Measurements from ENCODE around the gene UFSP2. TPM values are rescaled to one million over a fixed set of nuclear protein-coding genes. Genes with fewer than 3 reads are reported as not detected.

Gene UFSP2
- total RNA-seq, 1 experiment from 2014 or later = 22.7 TPM

DNA sequence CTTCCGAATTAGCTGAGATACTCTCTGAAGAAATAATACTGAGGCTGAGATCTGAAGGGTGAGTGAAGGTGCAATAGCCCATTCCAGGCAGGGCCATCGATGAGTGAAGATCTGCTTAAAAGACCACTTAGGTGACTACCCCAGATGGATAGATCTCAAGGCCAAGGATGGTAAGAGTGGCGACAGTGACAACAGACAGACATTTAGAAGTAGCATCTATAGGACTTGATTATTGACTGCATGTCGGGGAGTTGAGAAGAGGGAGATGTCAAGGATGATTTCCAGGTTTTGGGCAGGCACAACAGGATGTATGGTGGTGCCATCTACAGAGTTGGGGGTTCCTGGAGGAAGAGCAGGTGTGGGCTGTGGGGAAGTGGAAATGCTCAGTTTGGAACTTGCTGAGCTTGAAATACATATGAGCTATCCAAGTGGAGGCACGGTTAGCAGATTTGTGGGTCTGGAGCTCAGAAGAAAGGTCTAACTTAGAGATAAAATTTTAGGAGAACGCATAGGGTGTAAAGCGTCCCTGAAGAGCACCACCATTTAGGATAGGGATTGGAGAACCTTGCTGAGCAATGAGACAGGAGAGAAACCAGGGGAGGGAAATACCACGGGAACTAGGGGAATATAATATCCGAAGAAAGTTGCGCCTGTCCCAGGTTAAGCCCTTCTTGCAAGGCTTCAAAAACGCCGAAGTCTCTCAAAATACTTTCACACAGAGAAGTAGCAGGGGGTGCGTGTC is 688 bp downstream of the UFSP2 start:
- no peaks in the 10 kb centered on the region for H3F3A ChIP-seq (ENCODE audit: insufficient read depth, low read depth)
- H3K9me3 ChIP-seq (ENCODE audit: insufficient read depth, low read depth) = no peaks in the 10 kb centered on the region
- H3K27ac ChIP-seq = no peak overlapping the region
- TSS peak; percentile 49 for BruUV-seq (replicated peaks)
- POLR2A ChIA-PET (ENCODE audit: unreplicated experiment) = interaction anchor here (1.0 kb wide), 1 partner anchor 28 kb away, joined by 3 read pairs; the partner anchor contains the start of gene ANKRD37
- peak in 1 of 2 experiments; percentile 9 for DNase-seq
- peak overlapping the region; percentile 82 for H3K4me3 ChIP-seq
- peak overlapping the region; percentile 97 for H3K4me2 ChIP-seq
- CTCF ChIA-PET = interaction anchor here (0.7 kb wide), 1 partner anchor 510 kb away, joined by 3 read pairs; no protein-coding TSS in a partner anchor
- H3K79me2 ChIP-seq (ENCODE audit: low read depth) = 0 out of 2 replicates have a peak, but pooled peaks cover 4% of the 10 kb centered on the region
- peaks cover 10% of the 10 kb centered on the region for H3K4me1 ChIP-seq (replicated peaks; ENCODE audit: insufficient read depth)
- TF ChIP-seq, protein P1, sequence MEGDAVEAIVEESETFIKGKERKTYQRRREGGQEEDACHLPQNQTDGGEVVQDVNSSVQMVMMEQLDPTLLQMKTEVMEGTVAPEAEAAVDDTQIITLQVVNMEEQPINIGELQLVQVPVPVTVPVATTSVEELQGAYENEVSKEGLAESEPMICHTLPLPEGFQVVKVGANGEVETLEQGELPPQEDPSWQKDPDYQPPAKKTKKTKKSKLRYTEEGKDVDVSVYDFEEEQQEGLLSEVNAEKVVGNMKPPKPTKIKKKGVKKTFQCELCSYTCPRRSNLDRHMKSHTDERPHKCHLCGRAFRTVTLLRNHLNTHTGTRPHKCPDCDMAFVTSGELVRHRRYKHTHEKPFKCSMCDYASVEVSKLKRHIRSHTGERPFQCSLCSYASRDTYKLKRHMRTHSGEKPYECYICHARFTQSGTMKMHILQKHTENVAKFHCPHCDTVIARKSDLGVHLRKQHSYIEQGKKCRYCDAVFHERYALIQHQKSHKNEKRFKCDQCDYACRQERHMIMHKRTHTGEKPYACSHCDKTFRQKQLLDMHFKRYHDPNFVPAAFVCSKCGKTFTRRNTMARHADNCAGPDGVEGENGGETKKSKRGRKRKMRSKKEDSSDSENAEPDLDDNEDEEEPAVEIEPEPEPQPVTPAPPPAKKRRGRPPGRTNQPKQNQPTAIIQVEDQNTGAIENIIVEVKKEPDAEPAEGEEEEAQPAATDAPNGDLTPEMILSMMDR (conservative IDR thresholded peaks at IDR 0.05) = no peak
- no peak for TF ChIP-seq EZH2 (IDR thresholded peaks at IDR 0.05; ENCODE audit: low read depth)
- peak overlapping the region; percentile 94 for H2AFZ ChIP-seq
- intact Hi-C loops (cut with micrococcal nuclease; ENCODE audit: unreplicated experiment) = loop anchor here (1.0 to 5.0 kb wide), 2 partner anchors 29 to 172 kb away; partner anchors contain the start of gene ANKRD37
- no peaks in the 10 kb centered on the region for H3K9me2 ChIP-seq (ENCODE audit: insufficient read depth)
- no peaks in the 10 kb centered on the region for H3K36me3 ChIP-seq (ENCODE audit: low read depth)
- H4K20me1 ChIP-seq (ENCODE audit: insufficient read depth) = no peaks in the 10 kb centered on the region
- H3K27me3 ChIP-seq (ENCODE audit: insufficient read depth, low read depth) = no peaks in the 10 kb centered on the region

DNA sequence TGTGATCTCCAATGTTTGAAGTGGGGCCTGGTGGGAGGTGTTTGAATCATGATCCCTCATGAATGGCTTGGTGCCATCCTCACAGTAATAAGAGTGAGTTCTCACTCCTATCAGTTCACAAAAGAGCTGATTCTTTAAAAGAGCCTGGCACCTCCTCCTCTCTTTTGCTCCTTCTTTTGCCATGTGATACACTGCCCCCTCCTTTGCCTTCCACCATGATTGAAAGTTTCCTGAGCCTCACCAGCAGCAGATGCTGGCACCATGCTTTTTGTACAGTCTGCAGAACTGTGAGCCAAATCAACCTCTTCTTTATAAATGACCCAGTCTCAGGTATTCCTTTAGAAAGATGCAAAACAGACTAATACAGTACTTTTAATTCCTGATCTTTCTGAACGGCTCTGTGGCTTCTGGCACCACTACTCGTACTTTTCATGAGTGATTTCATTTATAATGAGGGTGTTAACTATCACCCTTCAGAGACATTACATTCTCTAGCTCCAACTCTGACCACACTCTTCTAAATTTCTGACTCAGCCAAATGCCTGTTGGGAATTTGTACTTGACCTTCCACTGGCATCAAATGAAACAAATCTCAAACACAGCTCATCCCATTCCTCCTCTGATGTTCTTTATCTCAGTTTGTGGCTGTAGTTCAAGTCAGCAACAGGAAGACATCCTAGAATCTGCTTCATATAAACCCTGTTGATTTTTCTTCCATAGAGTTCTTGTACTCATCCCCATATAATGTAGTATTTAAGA is 4.2 kb downstream of the UFSP2 start:
- no peaks in the 10 kb centered on the region for H3K9me2 ChIP-seq (ENCODE audit: insufficient read depth)
- H3K27me3 ChIP-seq (ENCODE audit: insufficient read depth, low read depth) = no peaks in the 10 kb centered on the region
- no peak overlapping the region for H3K27ac ChIP-seq
- H3K9me3 ChIP-seq (ENCODE audit: insufficient read depth, low read depth) = no peaks in the 10 kb centered on the region
- H3F3A ChIP-seq (ENCODE audit: insufficient read depth, low read depth) = no peaks in the 10 kb centered on the region
- intact Hi-C loops (cut with micrococcal nuclease; ENCODE audit: unreplicated experiment) = no loop called here
- no peak overlapping the region for H3K4me2 ChIP-seq
- H3K4me3 ChIP-seq = no peak overlapping the region
- DNase-seq = no peak
- H3K4me1 ChIP-seq (replicated peaks; ENCODE audit: insufficient read depth) = peaks cover 10% of the 10 kb centered on the region
- no peak for TF ChIP-seq EZH2 (IDR thresholded peaks at IDR 0.05; ENCODE audit: low read depth)
- TF ChIP-seq, protein P1 (conservative IDR thresholded peaks at IDR 0.05) = no peak
- no peaks in the 10 kb centered on the region for H3K36me3 ChIP-seq (ENCODE audit: low read depth)
- ChIA-PET CTCF (no interaction called here), POLR2A (ENCODE audit: unreplicated experiment) (no interaction called here)
- H3K79me2 ChIP-seq (ENCODE audit: low read depth) = 0 out of 2 replicates have a peak, but pooled peaks cover 4% of the 10 kb centered on the region
- no peak overlapping the region for H2AFZ ChIP-seq
- no peaks in the 10 kb centered on the region for H4K20me1 ChIP-seq (ENCODE audit: insufficient read depth)
- BruUV-seq (replicated peaks) = no TSS peak

DNA sequence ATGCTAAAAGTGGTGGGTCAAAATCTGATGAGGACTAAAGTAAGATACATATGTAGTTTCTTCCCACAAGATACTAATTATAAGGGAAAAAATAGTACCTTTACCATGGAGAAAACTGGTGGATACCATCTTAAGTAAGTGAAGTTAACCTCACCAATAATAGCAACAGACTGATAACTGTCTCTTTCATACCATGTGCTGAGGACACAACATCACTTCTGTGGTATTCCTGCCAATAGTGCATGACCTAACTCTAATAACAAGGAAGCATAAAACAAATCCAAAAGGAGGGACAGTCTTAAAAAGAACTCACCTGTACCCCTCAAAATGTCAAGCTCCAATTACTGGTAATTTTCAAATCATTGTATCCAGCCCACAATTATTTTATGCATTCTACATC is 8.8 kb downstream of the UFSP2 start:
- no peaks in the 10 kb centered on the region for H3K4me1 ChIP-seq (replicated peaks; ENCODE audit: insufficient read depth)
- no peaks in the 10 kb centered on the region for H3K9me3 ChIP-seq (ENCODE audit: insufficient read depth, low read depth)
- H3K27me3 ChIP-seq (ENCODE audit: insufficient read depth, low read depth) = no peaks in the 10 kb centered on the region
- H4K20me1 ChIP-seq (ENCODE audit: insufficient read depth) = no peaks in the 10 kb centered on the region
- no peaks in the 10 kb centered on the region for H3K36me3 ChIP-seq (ENCODE audit: low read depth)
- H3K27ac ChIP-seq = no peak overlapping the region
- H3K9me2 ChIP-seq (ENCODE audit: insufficient read depth) = no peaks in the 10 kb centered on the region
- no peak overlapping the region for H3K4me3 ChIP-seq
- CTCF ChIA-PET = no interaction called here
- H2AFZ ChIP-seq = no peak overlapping the region
- H3F3A ChIP-seq (ENCODE audit: insufficient read depth, low read depth) = no peaks in the 10 kb centered on the region
- H3K4me2 ChIP-seq = no peak overlapping the region
- H3K79me2 ChIP-seq (ENCODE audit: low read depth) = no peaks in the 10 kb centered on the region
- TF ChIP-seq, protein P1 (conservative IDR thresholded peaks at IDR 0.05) = no peak
- no peak for DNase-seq
- POLR2A ChIA-PET (ENCODE audit: unreplicated experiment) = no interaction called here
- intact Hi-C loops (cut with micrococcal nuclease; ENCODE audit: unreplicated experiment) = no loop called here
- BruUV-seq (replicated peaks) = no TSS peak
